Activated CD8-positive, alpha-beta memory T cell treated with anti-CD3 and anti-CD28 coated beads, Interleukin-2, amount 50 U/mL, for 4 hours (primary cell): ENCODE results near the gene EPHA8.

ENCODE experiments used
- DNase-seq: peaks from one replicate; pipeline ENCODE4 v3.0.0-alpha.2; 2020

The EPHA8 gene

GRCh38 chr1:22595108-22595507 is 31.8 kb downstream of the EPHA8 start:
- no peak for DNase-seq

- no peak for DNase-seq
Observed at GRCh38 chr1:22597301-22597965, 34.1 kb downstream of the EPHA8 start.

- DNase-seq, result no peak
Observed at GRCh38 chr1:22597996-22598395, 34.7 kb downstream of the EPHA8 start.

DNA sequence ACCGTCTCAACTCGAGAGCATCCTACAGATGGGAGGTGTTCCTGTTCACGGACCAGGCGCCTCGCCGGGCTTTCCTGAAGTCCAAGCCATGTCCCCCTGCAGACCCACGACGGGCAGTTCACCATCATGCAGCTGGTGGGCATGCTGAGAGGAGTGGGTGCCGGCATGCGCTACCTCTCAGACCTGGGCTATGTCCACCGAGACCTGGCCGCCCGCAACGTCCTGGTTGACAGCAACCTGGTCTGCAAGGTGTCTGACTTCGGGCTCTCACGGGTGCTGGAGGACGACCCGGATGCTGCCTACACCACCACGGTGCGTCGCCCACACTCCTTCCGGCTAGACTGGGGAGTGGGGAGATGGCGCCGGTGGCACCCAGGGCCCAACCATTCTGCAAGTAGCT is 35.4 kb downstream of the EPHA8 start:
- DNase-seq, result no peak

- DNase-seq, result no peak
Observed at GRCh38 chr1:22600071-22600816, 37.0 kb downstream of the EPHA8 start.

DNA sequence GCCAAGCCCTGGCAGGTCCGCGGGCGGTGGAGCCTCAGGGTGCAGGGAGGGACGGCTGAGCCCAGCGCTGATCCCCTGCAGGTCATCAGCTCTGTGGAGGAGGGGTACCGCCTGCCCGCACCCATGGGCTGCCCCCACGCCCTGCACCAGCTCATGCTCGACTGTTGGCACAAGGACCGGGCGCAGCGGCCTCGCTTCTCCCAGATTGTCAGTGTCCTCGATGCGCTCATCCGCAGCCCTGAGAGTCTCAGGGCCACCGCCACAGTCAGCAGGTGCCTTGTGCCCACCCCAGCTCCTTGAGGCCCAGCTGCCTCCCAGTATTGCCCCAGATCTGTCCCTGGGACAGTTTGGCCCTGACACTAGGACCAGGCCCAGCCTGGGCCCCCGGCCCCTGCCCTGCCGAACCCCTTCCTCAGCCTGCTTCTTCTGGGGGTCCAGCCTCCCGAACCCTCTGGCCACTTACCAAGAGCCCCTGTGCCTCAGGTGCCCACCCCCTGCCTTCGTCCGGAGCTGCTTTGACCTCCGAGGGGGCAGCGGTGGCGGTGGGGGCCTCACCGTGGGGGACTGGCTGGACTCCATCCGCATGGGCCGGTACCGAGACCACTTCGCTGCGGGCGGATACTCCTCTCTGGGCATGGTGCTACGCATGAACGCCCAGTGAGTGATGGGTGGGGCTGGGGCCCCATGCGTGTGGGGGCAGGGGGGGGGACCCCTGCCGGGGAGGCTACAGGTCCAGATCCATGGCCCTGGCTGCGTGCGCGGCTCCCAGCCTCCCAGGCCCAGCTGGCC is 37.7 kb downstream of the EPHA8 start:
- no peak for DNase-seq

- no peak for DNase-seq
Observed at GRCh38 chr1:22601610-22602009, 38.3 kb downstream of the EPHA8 start.

- DNase-seq, result no peak
Observed at GRCh38 chr1:22602060-22602740, 38.9 kb downstream of the EPHA8 start.

- no peak for DNase-seq
Observed at GRCh38 chr1:22606161-22606560, 42.9 kb downstream of the EPHA8 start.

DNA sequence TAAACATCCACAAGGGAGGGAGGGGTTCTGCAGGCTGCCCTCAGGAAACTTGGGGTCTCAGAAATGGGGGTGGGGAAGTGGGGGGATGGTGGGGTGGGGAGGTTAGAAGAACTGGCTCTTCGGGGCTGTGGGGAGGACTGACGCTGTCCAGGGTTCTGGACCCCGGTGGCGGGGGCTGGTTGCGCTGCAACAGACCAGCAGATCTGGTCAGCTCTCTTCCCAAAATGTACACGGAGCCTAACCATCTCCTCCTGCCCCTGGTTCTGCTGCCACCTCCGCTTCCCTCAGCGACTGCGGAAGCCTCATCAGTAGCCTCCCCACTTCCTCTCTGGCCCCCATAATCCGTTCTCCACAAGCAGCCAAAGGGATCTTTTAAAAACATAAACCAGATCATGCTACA is 43.9 kb downstream of the EPHA8 start:
- DNase-seq, result no peak

- no peak for DNase-seq
Observed at GRCh38 chr1:22608361-22608760, 45.1 kb downstream of the EPHA8 start.

DNA sequence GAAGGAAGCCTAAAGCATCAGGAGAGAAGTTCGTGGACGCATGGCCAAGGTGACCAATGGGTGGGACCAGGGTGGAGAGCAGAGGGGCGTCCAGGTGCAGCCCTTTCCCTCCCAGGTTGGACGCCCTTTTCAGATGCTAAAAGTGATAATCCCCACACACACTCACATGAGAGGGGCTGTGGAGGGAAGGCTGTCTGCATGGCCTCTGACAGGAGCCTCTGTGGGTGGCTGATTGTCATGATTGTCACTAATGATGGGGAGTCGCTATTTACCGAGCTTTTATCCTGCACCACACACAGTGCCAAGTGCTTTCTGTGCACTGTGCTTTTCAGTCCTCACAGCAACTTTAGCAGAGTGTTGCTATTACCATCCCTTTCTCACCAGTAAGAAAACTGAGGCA is 46.0 kb downstream of the EPHA8 start:
- DNase-seq, result no peak

- no peak for DNase-seq
Observed at GRCh38 chr1:22611530-22611947, 48.2 kb downstream of the EPHA8 start.

DNA sequence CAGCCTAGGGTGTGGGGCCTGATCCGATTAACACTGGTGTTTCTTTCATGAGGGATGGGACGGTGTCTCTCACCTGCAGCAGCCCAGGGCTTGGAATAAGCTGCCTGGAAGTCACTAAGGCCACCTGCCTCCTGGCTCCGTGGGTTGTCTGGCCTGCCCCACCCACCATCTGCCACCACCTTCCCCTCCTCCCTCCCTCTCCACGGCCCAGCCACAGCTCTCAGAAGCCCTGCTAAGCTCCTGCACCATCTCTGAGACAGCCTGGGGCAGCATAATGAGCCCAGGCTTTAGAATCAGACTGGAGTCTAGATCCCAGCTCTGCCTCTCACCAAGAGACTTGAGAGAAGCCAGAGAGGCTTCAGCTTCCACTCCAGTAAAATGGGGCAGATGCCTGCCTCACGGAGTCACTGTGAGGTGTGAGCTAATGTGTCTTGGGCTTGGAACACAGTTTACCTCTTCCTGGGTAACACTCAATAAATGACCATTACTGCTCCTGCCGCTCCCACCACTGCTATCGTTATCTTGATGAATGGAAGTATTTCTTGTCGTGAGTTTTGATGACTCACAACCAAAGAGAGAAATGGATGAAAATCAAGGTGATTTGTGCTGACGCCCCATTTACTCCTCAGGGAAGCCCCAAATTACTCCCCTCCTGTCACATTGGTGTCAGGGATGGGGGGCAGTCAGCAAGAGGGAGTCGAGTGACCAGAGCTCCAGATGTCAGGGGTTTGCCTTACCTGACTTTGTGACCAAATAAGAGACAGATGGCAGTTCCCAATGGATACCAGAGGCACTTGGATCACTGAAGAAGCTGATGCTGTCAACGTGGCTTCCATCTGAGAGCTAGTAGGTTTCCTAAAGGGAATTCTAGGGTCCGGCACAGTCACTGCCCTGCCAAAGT is 49.6 kb downstream of the EPHA8 start:
- DNase-seq, result no peak

DNA sequence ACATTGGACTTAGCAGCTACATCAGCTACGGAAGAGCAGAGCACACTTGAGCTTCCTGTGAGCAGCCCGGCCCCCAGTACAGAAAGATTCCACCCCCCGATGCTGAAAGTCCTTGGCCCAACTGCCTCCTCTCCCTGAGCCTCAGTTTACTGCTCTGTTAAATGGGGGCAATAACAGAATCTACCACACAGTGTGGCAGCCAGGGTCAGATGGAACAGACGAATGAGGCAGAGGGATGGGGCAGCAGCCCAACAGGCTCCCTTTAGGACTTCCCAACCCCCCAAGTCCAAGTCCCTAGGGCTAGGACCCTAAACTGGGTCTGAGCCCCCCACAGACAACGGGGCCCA is 50.3 kb downstream of the EPHA8 start:
- DNase-seq, result no peak

DNA sequence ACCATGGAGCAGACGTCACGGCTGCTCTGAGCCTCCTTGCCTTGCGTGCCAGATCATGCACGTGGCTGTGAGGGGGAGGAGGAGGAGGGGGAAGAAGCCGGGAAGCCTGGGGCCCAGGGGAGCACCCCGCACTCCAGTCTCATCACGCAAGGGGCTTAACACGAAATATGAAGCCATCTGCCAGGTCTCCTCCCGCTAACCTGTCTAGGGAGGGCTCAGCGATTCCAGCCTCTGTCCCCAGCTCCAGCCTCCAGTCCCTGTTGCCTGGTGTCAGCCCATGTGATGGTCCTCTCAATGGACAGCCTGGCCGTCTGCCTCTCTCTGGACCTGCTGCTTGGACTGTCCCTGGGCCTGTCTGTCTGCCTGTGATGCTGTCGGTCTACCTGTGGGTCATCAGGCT is 50.7 kb downstream of the EPHA8 start:
- no peak for DNase-seq

- DNase-seq, result no peak
Observed at GRCh38 chr1:22615886-22616285, 52.6 kb downstream of the EPHA8 start.

- no peak for DNase-seq
Observed at GRCh38 chr1:22616571-22616970, 53.3 kb downstream of the EPHA8 start.

DNA sequence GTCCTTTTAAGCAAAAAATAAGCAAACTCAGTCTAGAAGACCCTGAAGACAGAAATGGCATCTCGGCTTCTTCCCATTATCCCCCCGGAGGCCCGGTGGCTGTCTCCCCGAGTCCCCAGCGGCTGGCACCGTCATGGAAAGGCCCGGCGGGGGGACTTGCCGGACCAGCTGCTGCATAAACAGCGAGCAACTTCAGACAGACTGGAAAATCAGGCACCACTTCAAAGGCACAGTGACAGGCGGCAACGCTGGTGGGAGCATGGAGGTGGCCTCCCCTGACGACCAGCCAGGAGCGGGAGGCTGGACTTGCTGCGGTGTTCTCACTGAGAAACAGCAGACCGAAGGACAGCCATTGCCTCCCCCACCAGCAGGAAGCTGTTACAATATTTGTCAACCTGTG is 54.8 kb downstream of the EPHA8 start:
- DNase-seq, result no peak

GRCh38 chr1:22619252-22619651 is 56.0 kb downstream of the EPHA8 start:
- DNase-seq, result no peak

GRCh38 chr1:22619798-22620197 is 56.5 kb downstream of the EPHA8 start:
- no peak for DNase-seq

DNA sequence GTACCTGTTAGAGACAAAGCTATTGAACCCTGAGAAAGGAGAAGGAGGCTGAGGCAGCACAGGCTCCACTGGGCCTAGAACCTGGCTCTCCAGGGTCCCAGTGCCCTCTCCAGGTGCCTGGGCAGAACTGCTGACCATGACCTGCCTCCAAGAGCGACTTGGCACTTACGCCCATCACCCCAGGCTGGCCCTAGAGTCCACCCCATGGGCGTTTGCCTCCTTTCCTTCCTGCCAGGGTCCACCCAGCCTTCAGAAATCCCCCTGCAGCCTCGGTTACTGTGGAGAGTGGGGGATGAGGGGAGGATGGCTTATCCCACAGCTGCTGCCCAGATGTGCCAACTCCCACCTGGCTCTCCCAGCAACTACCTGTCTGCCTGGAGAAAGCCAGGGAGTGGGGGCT is 58.5 kb downstream of the EPHA8 start:
- DNase-seq, result no peak
